IPS-15b (cell line): ENCODE data around the gene KLHL22.
"Not testable (repeated sequence)": the region's sequence is repeated elsewhere in the genome, so short reads cannot be mapped to it uniquely, and the experiment has no call there.

Source experiments
- H3K27me3 ChIP-seq: one replicate; pipeline ENCODE4 v1.6.1; 2013; ENCODE audit warnings: low read length; ENCODE audit not compliant: control insufficient read depth, insufficient read depth
- H3K36me3 ChIP-seq: one replicate; pipeline ENCODE4 v1.6.1; 2013; ENCODE audit warnings: low read length; ENCODE audit not compliant: control insufficient read depth, insufficient read depth
- H3K4me1 ChIP-seq: one replicate; pipeline ENCODE4 v1.6.1; 2013; ENCODE audit warnings: mild to moderate bottlenecking, low read length; ENCODE audit not compliant: control insufficient read depth, insufficient read depth
- H3K4me3 ChIP-seq: one replicate; pipeline ENCODE4 v1.5.1; 2013; ENCODE audit warnings: low read depth, low read length
- H3K9ac ChIP-seq: one replicate; pipeline ENCODE4 v1.6.1; 2013; ENCODE audit warnings: low read depth, mild to moderate bottlenecking, low read length
- H3K9me3 ChIP-seq: one replicate; pipeline ENCODE4 v1.6.1; 2013; ENCODE audit warnings: mild to moderate bottlenecking, low read length; ENCODE audit not compliant: control insufficient read depth, insufficient read depth

KLHL22 gene

DNA sequence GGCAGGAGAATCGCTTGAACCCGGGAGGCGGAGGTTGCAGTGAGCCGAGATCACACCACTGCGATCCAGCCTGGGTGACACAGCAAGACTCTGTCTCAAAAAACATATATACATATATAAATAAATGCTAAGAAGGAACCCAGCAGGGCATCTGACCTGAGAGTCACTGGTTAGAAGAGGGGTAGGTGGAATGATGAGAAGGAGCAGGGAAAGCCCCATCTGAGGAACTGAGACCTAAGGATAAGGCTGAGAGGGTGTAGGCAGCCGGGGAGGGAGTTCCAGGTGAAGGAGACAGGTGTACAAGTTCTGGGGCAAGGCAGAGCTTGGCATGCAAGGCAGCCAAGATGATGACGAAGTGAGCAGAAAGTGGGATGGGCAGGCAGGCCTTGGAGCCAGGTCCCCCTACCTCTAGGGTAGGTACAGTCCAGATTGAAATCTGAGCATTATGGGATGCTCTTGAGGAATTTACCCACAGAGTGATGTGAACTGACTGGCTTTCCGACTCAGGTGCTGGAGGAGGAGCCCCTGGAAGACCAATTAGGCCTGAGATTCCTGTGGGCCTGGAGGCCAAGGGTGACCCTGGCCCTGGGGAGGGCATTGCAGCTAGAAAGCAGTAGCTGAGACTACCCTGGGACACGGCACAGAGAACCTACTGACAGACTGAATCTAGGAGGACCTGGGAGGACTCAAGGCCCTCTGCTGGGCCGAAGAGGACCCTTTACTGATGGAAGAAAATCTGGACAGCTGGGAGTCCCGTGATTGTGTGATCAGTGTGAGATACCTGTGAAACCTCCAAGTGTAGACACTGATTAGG lies 22.8 kb downstream of the KLHL22 start:
- peaks cover 3% of the 10 kb centered on the region for H3K36me3 ChIP-seq
- no peak overlapping the region for H3K4me3 ChIP-seq
- no peaks in the 10 kb centered on the region for H3K4me1 ChIP-seq
- H3K27me3 ChIP-seq, result no peaks in the 10 kb centered on the region
- no peaks in the 10 kb centered on the region for H3K9me3 ChIP-seq
- no peak overlapping the region for H3K9ac ChIP-seq

DNA sequence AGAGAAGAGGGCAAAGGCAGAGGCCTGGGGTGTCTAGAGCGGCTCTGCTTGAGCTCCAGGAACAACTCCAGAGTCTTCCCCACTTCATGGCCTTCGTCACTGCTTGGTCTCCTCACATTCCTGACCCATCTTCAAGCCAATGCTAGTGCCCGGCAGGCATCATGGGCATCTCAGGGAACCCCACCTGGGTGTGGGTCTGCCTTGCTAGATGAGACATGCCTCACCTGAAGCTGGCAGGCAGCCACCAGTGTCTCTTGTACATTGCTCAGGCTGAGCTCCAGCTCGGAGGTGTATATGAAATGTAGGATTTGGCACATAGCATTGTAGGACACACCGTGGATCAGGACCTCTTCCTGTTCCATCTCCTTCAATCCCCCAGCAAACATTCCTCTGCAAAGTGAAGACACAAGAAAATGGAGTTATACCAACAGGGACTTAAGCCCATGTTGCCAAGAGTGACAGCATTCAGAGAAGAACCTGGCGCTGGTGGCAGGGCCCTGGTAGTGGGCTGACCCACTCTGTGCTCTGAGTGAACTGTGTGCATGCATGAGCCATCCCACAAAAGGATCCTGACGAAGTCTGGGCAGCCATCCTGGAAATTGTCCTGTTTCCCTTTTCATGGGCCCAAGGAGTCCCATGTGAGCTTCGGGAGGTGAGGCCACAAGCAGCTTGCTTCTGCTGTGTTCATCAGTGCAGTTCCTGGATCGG lies 24.3 kb downstream of the KLHL22 start:
- no peaks in the 10 kb centered on the region for H3K27me3 ChIP-seq
- H3K36me3 ChIP-seq, result peaks cover 3% of the 10 kb centered on the region
- H3K9ac ChIP-seq, result no peak overlapping the region
- no peak overlapping the region for H3K4me3 ChIP-seq
- no peaks in the 10 kb centered on the region for H3K9me3 ChIP-seq
- H3K4me1 ChIP-seq, result no peaks in the 10 kb centered on the region

DNA sequence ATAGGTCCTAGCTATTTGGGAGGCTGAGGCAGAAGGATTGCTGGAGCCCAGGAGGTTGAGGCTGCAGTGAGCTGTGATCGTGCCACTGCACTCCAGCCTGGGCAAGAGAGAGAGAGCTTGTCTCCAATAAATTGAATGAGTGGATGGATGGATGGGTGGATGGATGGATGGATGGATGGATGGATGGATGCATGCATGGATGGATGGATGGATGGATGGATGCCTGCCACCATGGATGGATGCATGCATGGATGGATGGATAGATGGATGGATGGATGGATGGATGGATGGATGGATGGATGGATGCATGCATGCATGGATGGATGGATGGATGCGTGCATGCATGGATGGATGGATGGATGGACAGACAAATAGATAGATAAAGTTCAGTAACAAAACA lies 25.1 kb downstream of the KLHL22 start:
- H3K9ac ChIP-seq, H3K9me3 ChIP-seq, H3K36me3 ChIP-seq, H3K4me1 ChIP-seq, H3K27me3 ChIP-seq, H3K4me3 ChIP-seq: not testable (repeated sequence)

DNA sequence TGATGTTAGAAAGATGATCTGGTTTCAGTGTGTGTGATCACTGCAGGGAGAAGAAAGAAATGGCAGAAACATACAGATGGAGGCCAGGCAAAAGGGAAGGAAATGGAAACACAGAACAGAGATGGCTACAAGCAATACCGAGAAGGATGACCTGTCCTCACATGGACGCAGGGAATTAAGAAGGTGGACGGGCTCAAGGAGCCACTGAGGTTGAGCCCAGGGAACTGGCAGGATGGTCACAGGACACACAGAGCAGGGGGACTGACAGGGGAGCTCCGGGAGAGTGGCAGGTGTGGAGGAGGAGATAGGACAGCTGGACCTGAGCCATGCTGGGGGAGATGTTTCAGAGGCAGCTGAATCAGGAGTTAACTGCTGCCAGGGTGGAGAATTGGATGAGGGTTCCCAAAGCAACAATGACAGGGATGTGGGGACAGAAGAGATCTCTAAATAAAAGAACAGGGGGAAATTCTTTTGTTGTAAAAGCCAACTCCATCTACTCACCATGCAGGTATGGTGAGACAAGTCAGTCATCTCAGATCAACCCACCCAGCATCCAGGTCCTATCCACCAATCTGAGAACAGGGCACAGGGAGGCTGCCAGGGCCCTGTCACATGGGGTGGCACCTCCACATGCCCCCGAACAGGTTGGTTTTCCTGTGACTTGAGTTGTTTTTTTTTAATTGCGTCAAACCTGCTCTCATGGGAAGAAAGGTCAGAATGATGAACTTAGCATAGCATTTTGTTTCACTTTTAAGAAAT lies 26.3 kb downstream of the KLHL22 start:
- Histone ChIP-seq H3K36me3 (peaks cover 10% of the 10 kb centered on the region), H3K4me3 (no peak overlapping the region), H3K4me1 (no peaks in the 10 kb centered on the region), H3K9me3 (no peaks in the 10 kb centered on the region), H3K9ac (no peak overlapping the region), H3K27me3 (no peaks in the 10 kb centered on the region)

DNA sequence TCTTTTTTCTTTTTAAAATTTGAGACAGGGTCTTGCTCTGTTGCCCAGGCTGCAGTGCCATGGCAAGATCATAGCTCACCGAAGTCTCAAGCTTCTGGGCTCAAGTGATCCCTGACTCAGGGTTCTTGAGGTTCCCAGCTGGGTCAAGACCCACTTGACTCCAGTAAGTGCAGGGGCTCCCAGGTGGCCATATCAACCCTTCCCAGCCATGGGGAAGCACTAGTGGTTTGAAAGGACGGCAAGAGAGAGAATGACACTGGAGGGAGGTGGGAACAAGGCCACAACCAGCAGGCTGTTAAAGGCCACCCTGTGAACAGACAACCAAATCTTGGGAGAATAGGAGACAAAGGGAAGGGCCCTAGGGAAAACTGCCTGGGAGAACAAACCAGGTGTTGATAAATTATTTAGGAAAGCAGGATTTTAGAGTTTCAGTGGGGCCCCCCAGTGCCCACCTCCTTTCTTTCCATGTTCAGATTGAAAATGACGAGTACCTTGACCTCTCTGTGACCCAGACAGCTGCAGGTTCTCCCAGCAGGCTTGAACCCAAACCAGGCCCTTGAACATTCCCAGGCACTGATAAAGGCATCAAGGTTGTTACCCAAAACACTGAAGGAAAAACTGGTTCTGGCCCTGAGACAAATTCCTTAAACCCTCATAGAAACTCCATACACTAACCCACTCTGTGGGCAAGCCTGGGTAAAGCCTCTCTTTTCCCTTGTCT lies 28.8 kb downstream of the KLHL22 start:
- peaks cover 10% of the 10 kb centered on the region for H3K36me3 ChIP-seq
- no peaks in the 10 kb centered on the region for H3K9me3 ChIP-seq
- H3K4me3 ChIP-seq, result no peak overlapping the region
- H3K9ac ChIP-seq, result no peak overlapping the region
- H3K27me3 ChIP-seq, result no peaks in the 10 kb centered on the region
- no peaks in the 10 kb centered on the region for H3K4me1 ChIP-seq

DNA sequence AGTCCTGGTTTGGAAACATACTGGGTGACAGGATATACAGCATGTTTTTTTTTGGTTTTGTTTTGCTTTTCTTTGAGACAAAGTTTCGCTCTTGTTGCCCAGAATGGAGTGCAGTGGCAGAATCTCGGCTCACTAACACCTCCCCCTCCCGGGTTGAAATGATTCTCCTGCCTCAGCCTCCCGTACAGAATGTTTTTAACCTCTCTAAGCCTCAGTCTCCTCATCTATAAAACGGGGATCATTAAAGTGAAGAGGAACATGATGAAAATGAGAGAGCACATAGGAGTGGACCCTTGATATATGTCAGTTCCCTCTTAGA lies 29.9 kb downstream of the KLHL22 start:
- H3K4me3 ChIP-seq, result no peak overlapping the region
- H3K9me3 ChIP-seq, result no peaks in the 10 kb centered on the region
- no peak overlapping the region for H3K9ac ChIP-seq
- H3K36me3 ChIP-seq, result peaks cover 6% of the 10 kb centered on the region
- no peaks in the 10 kb centered on the region for H3K4me1 ChIP-seq
- H3K27me3 ChIP-seq, result no peaks in the 10 kb centered on the region

DNA sequence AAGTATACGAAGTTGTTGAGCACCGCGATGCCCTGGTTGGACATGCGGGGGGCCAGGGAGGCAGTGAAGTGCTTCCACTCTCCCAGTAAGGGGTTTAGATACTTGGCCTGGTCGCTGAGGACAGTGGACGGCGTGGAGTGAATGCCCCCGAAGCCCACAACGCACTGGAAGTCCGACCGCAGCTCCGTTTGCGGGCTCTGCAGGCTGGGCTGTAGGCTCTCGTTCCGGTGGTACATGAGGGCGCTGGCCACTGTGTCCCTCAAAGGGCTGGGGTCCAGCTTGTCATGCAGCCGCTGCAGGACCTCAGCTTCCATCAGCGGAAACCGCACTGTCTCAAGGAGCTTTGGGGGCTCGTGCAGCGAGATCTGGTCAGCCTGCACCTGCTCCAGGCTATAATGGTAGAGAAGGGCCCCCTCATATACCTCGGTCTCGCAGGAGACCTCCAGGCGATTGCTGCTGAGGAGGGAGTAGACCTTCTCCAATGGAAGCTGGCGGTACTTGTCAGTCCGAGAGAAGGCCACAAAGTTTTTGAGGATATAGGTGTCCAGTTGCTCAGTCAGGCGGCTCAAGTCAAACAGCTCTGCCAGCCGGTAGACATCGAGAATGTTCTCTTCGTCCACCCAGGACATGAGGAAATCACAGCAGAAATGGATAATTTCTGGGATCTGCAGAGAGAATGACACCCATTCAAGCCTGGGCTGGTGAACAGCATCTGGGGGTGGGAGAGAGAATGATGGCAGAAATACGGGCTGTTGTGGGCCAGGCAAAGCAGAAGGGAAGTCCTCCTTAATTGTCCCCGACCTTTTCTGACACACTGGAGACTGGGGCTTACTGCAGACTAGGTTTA lies 30.5 kb downstream of the KLHL22 start:
- H3K9ac ChIP-seq, result no peak overlapping the region
- no peaks in the 10 kb centered on the region for H3K9me3 ChIP-seq
- H3K4me1 ChIP-seq, result no peaks in the 10 kb centered on the region
- H3K36me3 ChIP-seq, result peaks cover 6% of the 10 kb centered on the region
- no peaks in the 10 kb centered on the region for H3K27me3 ChIP-seq
- no peak overlapping the region for H3K4me3 ChIP-seq

DNA sequence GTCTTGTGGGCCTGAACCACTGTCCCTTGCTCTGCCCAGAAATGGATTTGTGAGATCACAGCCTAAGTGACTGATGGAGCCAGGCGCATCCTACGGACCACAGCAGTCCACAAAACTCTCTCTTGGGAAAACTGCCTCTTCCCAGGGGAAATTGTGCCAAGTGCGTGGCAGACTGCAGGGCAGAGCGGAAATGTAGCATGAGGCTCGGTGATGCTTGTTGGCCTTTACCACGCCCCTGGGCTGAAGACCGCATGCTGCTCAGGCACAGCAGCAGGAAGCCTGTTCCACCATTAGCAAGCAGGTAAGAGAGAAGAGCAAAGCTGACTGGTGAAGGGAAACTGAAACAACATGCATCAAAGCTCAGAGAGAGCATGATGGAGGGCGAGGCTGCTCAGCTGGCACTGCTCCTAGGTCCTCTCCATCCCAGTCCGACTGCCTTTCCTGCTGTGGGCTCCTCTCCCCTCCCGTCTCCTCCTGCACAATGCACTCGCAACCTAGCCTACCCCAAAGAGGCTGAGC lies 31.4 kb downstream of the KLHL22 start:
- no peaks in the 10 kb centered on the region for H3K9me3 ChIP-seq
- H3K36me3 ChIP-seq, result peaks cover 6% of the 10 kb centered on the region
- no peak overlapping the region for H3K9ac ChIP-seq
- H3K4me3 ChIP-seq, result no peak overlapping the region
- no peaks in the 10 kb centered on the region for H3K27me3 ChIP-seq
- no peaks in the 10 kb centered on the region for H3K4me1 ChIP-seq

DNA sequence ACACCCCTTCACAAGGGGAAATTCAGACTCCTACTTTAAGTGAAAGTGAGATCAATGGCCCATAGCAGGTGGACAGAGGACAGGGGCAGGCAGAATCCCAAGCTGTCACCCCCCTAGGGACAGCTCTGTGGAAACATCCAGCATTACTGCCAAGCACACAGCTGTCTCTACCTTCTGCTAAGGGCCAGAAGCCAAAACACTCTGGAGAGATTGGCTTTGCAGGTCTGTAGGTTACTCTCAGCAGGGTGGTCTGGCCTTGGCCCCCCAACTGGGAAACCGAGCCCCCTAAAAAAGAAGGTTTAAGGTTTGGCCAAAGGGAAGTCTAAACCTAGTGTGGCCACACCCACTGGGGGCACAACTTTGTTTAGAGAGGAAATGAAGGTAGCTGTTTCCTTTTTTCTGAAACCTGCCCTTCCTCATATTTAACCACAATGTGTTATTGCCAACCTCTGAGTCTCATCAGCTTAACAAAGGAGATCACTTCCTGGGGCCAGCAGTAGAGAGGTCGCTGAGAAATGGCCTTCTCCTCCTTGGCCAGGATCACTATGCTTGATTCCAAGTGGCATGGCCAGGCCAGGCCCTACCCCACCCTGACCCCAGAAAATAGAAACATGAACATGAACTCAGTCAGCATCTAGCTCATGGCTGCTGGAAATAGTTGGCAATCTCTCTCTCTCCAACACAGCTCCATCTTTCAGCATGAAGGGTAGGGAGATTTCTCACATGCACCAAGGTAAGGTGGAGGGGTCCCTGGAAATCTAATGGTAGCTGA lies 32.1 kb downstream of the KLHL22 start:
- no peak overlapping the region for H3K9ac ChIP-seq
- peaks cover 6% of the 10 kb centered on the region for H3K36me3 ChIP-seq
- H3K27me3 ChIP-seq, result no peaks in the 10 kb centered on the region
- no peaks in the 10 kb centered on the region for H3K9me3 ChIP-seq
- H3K4me3 ChIP-seq, result no peak overlapping the region
- H3K4me1 ChIP-seq, result no peaks in the 10 kb centered on the region

DNA sequence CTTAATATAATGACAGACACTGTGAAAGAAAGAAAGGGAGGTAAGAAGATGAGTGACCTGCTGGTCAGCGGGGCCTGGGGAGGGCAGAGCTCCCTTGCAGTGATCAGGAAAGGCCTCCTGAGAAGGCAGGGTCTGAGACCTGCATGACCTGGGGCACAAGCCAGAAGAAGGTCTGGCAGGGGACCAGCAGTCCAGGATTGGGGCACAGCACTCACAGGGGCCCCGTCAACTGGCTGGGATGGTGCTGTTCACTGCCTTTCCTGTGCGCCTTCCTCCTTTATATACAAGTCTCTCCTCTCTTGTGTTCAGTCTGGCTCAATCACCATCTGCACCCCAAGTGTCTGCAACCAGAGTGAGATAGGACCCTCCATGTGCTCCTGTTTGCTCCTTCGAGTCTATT lies 35.7 kb downstream of the KLHL22 start:
- no peak overlapping the region for H3K9ac ChIP-seq
- no peaks in the 10 kb centered on the region for H3K27me3 ChIP-seq
- H3K4me3 ChIP-seq, result no peak overlapping the region
- peaks cover 3% of the 10 kb centered on the region for H3K4me1 ChIP-seq
- H3K36me3 ChIP-seq, result peaks cover 9% of the 10 kb centered on the region
- H3K9me3 ChIP-seq, result no peaks in the 10 kb centered on the region
